H1 (cell line): Measurements from ENCODE around the gene ARMC9. TPM values are rescaled to one million over a fixed set of nuclear protein-coding genes. Genes with fewer than 3 reads are reported as not detected.

ENCODE experiments used
- CTCF ChIA-PET: fragments of 300-600 bp; sonication (Branson Sonifier 250); formaldehyde crosslinking; loops from one replicate; lab custom pipeline; 2021; ENCODE audit not compliant: partially characterized antibody; lab: Charles Lee
- POLR2A ChIA-PET: fragments of 300-600 bp; sonication (Branson Sonifier 250); formaldehyde crosslinking; loops from one replicate; lab custom pipeline; 2021; ENCODE audit warnings: inconsistent platforms; ENCODE audit not compliant: partially characterized antibody; lab: Charles Lee
- DNase-seq, 2 experiments: peaks; one replicate each; pipeline versions ENCODE4 v3.0.0 to v3.0.0-alpha.2; 2010 to 2022; ENCODE audit warnings: low spot score in 2 of 2, low read depth in 1 of 2, mixed read lengths in 1 of 2
- FAIRE-seq: peaks from 2 replicates; lab custom pipeline; 2011; peaks lifted over from hg19 to GRCh38; lab: Jason Lieb, UNC
- H2AFZ ChIP-seq: 2 replicates; pipeline ENCODE4 v1.8.1; 2012; ENCODE audit warnings: low read length, inconsistent platforms
- H2AK5ac ChIP-seq: 2 replicates; pipeline ENCODE4 v1.6.1; 2013; ENCODE audit warnings: low read depth, low read length
- H2BK120ac ChIP-seq: replicated peaks from 2 replicates; pipeline ENCODE3; 2013; ENCODE audit warnings: low read depth, low read length, inconsistent platforms
- H2BK12ac ChIP-seq: 2 replicates; pipeline ENCODE4 v1.6.1; 2013; ENCODE audit warnings: low read depth, low read length
- H2BK15ac ChIP-seq: 2 replicates; pipeline ENCODE4 v1.6.1; 2013; ENCODE audit warnings: low read length
- H2BK20ac ChIP-seq: 2 replicates; pipeline ENCODE4 v1.6.1; 2013; ENCODE audit warnings: low read length
- H2BK5ac ChIP-seq: 2 replicates; pipeline ENCODE4 v1.6.1; 2013; ENCODE audit warnings: low read depth, low read length
- H3K14ac ChIP-seq: 2 replicates; pipeline ENCODE4 v1.6.1; 2013; ENCODE audit warnings: inconsistent platforms; ENCODE audit not compliant: insufficient read length
- H3K18ac ChIP-seq: 2 replicates; pipeline ENCODE4 v1.6.1; 2013; ENCODE audit warnings: low read length; ENCODE audit errors: extremely low read depth
- H3K23ac ChIP-seq: 2 replicates; pipeline ENCODE4 v1.6.1; 2013; ENCODE audit warnings: inconsistent platforms; ENCODE audit not compliant: insufficient read length
- H3K23me2 ChIP-seq: 2 replicates; pipeline ENCODE4 v1.6.1; 2013; ENCODE audit warnings: low read depth, low read length
- H3K27ac ChIP-seq: 2 replicates; pipeline ENCODE4 v1.6.1; 2011; ENCODE audit warnings: low read depth, low read length, inconsistent platforms
- H3K27me3 ChIP-seq, 4 experiments: replicated peaks in 1 of 4; 1 replicate in 1 of 4; 2 replicates in 3 of 4; pipeline versions ENCODE4 v1.6.1 to v1.8.1; 2011 to 2013; ENCODE audit warnings: low read length in 3 of 4, mild to moderate bottlenecking in 3 of 4, inconsistent platforms in 2 of 4, mixed read lengths in 2 of 4, moderate library complexity in 1 of 4; ENCODE audit not compliant: control insufficient read depth in 3 of 4, insufficient read depth in 3 of 4; ENCODE audit errors: extremely low read depth in 1 of 4
- H3K36me3 ChIP-seq, 4 experiments: 2 replicates each; pipeline versions ENCODE4 v1.6.1 to v1.8.1; 2011 to 2013; ENCODE audit warnings: mild to moderate bottlenecking in 4 of 4, low read length in 3 of 4, moderate library complexity in 2 of 4, control low read depth in 1 of 4, inconsistent platforms in 1 of 4; ENCODE audit not compliant: insufficient read depth in 4 of 4, control insufficient read depth in 2 of 4
- H3K4ac ChIP-seq: replicated peaks from 2 replicates; pipeline ENCODE3; 2013; ENCODE audit warnings: low read length, low read depth, mixed read lengths, inconsistent platforms; ENCODE audit not compliant: insufficient read length
- H3K4me1 ChIP-seq, 4 experiments: replicated peaks in 1 of 4; 1 replicate in 1 of 4; 2 replicates in 3 of 4; pipeline versions ENCODE4 v1.6.1 to v1.8.1; 2011 to 2013; ENCODE audit warnings: low read length in 3 of 4, inconsistent platforms in 2 of 4, mixed read lengths in 1 of 4; ENCODE audit not compliant: insufficient read depth in 4 of 4, control insufficient read depth in 3 of 4
- H3K4me2 ChIP-seq, 2 experiments: 2 replicates each; pipeline versions ENCODE4 v1.6.1 to v1.8.1; 2011 to 2013; ENCODE audit warnings: low read depth in 2 of 2, low read length in 2 of 2, control low read depth in 1 of 2, inconsistent platforms in 1 of 2, mild to moderate bottlenecking in 1 of 2; ENCODE audit not compliant: insufficient read depth in 1 of 2
- H3K4me3 ChIP-seq, 4 experiments: fragments of 200-600, 300-600 bp in 1 of 4; sonication (generic), shearing (Covaris generic), sonication (Bioruptor Twin) in 1 of 4; 2 replicates each; pipeline versions ENCODE4 v1.5.1 to v1.8.1; 2011 to 2016; ENCODE audit warnings: low read length in 4 of 4, low read depth in 3 of 4, control low read depth in 2 of 4, inconsistent platforms in 2 of 4, mild to moderate bottlenecking in 2 of 4, mixed read lengths in 1 of 4, moderate library complexity in 1 of 4; ENCODE audit not compliant: insufficient read depth in 2 of 4; ENCODE audit errors: extremely low read depth in 1 of 4
- H3K56ac ChIP-seq: replicated peaks from 2 replicates; pipeline ENCODE3; 2013; ENCODE audit warnings: low read depth, mild to moderate bottlenecking, mixed read lengths, low read length, inconsistent platforms; ENCODE audit not compliant: insufficient read length
- H3K79me1 ChIP-seq: 2 replicates; pipeline ENCODE4 v1.6.1; 2013; ENCODE audit warnings: low read depth, low read length, control low read depth
- H3K79me2 ChIP-seq, 2 experiments: 2 replicates each; pipeline versions ENCODE4 v1.6.1 to v1.8.1; 2012 to 2013; ENCODE audit warnings: low read length in 2 of 2, mild to moderate bottlenecking in 2 of 2, inconsistent platforms in 1 of 2; ENCODE audit not compliant: insufficient read depth in 2 of 2, control insufficient read depth in 1 of 2
- H3K9ac ChIP-seq, 4 experiments: replicated peaks in 1 of 4; 1 replicate in 1 of 4; 2 replicates in 3 of 4; pipeline versions ENCODE4 v1.6.1 to v1.8.1; 2011 to 2013; ENCODE audit warnings: low read depth in 3 of 4, low read length in 3 of 4, control low read depth in 2 of 4, mild to moderate bottlenecking in 2 of 4, moderate library complexity in 2 of 4, inconsistent platforms in 1 of 4; ENCODE audit errors: extremely low read depth in 1 of 4
- H3K9me3 ChIP-seq, 2 experiments: 2 replicates each; pipeline versions ENCODE4 v1.6.1 to v1.8.1; 2012 to 2013; ENCODE audit warnings: mild to moderate bottlenecking in 2 of 2, moderate library complexity in 2 of 2, control low read depth in 1 of 2, inconsistent platforms in 1 of 2, low read depth in 1 of 2, low read length in 1 of 2, mixed read lengths in 1 of 2; ENCODE audit not compliant: insufficient read depth in 2 of 2
- H4K20me1 ChIP-seq, 2 experiments: replicated peaks in 1 of 2; 2 replicates each; pipeline versions ENCODE3 to v1.8.1; 2011 to 2013; ENCODE audit warnings: inconsistent platforms in 2 of 2, low read length in 2 of 2, mild to moderate bottlenecking in 1 of 2; ENCODE audit not compliant: insufficient read depth in 2 of 2, control insufficient read depth in 1 of 2
- H4K5ac ChIP-seq: 2 replicates; pipeline ENCODE4 v1.6.1; 2013; ENCODE audit warnings: low read length, low read depth, mixed read lengths, inconsistent platforms; ENCODE audit not compliant: insufficient read length
- H4K8ac ChIP-seq: 2 replicates; pipeline ENCODE4 v1.8.0; 2013; ENCODE audit warnings: mild to moderate bottlenecking, moderate library complexity, low read length, inconsistent platforms; ENCODE audit not compliant: insufficient read depth; ENCODE audit errors: extremely low read depth
- H4K91ac ChIP-seq: replicated peaks from 2 replicates; pipeline ENCODE3; 2013; ENCODE audit warnings: low read length, mixed read lengths, inconsistent platforms; ENCODE audit not compliant: insufficient read length
- ATF2 ChIP-seq: IDR thresholded peaks from 2 replicates; pipeline ENCODE4 v1.6.1; 2012; ENCODE audit warnings: low read length, inconsistent platforms
- ATF3 ChIP-seq: IDR thresholded peaks from 2 replicates; pipeline ENCODE4 v1.6.1; 2011; ENCODE audit warnings: low read depth, mild to moderate bottlenecking, low read length; ENCODE audit not compliant: insufficient read depth
- CBX5 ChIP-seq: fragments of 300-800, 300-1000 bp; sonication (generic); IDR thresholded peaks from 2 replicates; pipeline ENCODE4 v1.7.1; 2016; ENCODE audit warnings: antibody characterized with exemption, low read length, low read depth
- CEBPB ChIP-seq: IDR thresholded peaks from 2 replicates; pipeline ENCODE4 v1.6.1; 2012; ENCODE audit warnings: low read depth, low read length
- CHD1 ChIP-seq: IDR thresholded peaks from 2 replicates; pipeline ENCODE4 v1.6.1; 2012; ENCODE audit warnings: low read depth, low read length, improper control_type of control experiment
- FOSL1 ChIP-seq: IDR thresholded peaks from 2 replicates; pipeline ENCODE4 v1.6.1; 2011; ENCODE audit warnings: mild to moderate bottlenecking, low read depth, low read length, moderate library complexity; ENCODE audit not compliant: insufficient read depth
- GTF2F1 ChIP-seq: IDR thresholded peaks from 2 replicates; pipeline ENCODE4 v1.6.1; 2012; ENCODE audit warnings: low read depth, low read length, improper control_type of control experiment, borderline replicate concordance
- JUN ChIP-seq: IDR thresholded peaks from 2 replicates; pipeline ENCODE4 v1.6.1; 2011; ENCODE audit warnings: low read depth, mild to moderate bottlenecking, improper control_type of control experiment, low read length
- SUZ12 ChIP-seq: fragments of 200-600 bp; sonication (generic); IDR thresholded peaks from 2 replicates; pipeline ENCODE4 v1.6.1; 2012; ENCODE audit warnings: mild to moderate bottlenecking, inconsistent platforms, low read length, moderate library complexity, mixed read lengths
- TAF7 ChIP-seq: optimal IDR thresholded peaks from 2 replicates; pipeline ENCODE3; 2011; ENCODE audit warnings: low read depth, mild to moderate bottlenecking, inconsistent platforms, low read length, moderate library complexity, borderline replicate concordance
- USF2 ChIP-seq: IDR thresholded peaks from 2 replicates; pipeline ENCODE4 v1.6.1; 2011; ENCODE audit warnings: low read length, improper control_type of control experiment
- WGBS, 2 experiments: shearing (Covaris generic) in 1 of 2; methylation state at CpG; one replicate each; pipeline versions ENCODE4 v1.1.6 to v1.1.7; 2013 to 2015; ENCODE audit warnings: low lambda C conversion rate in 2 of 2, mixed read lengths in 2 of 2, inconsistent platforms in 1 of 2, low coverage in 1 of 2, missing lambda C conversion rate in 1 of 2; ENCODE audit not compliant: insufficient replicate concordance in 2 of 2, insufficient coverage in 1 of 2, insufficient read length in 1 of 2; ENCODE audit errors: extremely low coverage in 1 of 2, missing lambda C conversion rate in 1 of 2; 5-methylcytosine and 5-hydroxymethylcytosine counted together
- polyA plus RNA-seq, 7 experiments: library from polyadenylated mRNA; depleted of rRNA in 3 of 7; stranded (reverse) in 5 of 7; unstranded in 2 of 7; fragments of >200 nt in 5 of 7; fragments of 200-250 nt in 2 of 7; gene quantifications; 1 replicate in 5 of 7; 2 replicates in 1 of 7; 4 replicates in 1 of 7; pipeline versions ENCODE4 v1.2.1 to v1.2.3, GENCODE V29; 2011 to 2013; ENCODE audit warnings: missing spikeins in 2 of 7, mixed read lengths in 2 of 7
- total RNA-seq: library from RNA; stranded (reverse); fragmentation: NEBNext Ultra II Directional; extraction: Animal tissue kit (Norgen Biotek cat#: 25700); gene quantifications from 2 replicates; pipeline ENCODE4 v1.2.1, GENCODE V29; 2021

ARMC9 gene
- total and polyA plus RNA-seq, 2 of the 8 experiments (the other 6 are each of a cell fraction or from before 2014, with no cell fraction given): 23.2 to 36.1 TPM

- H3K79me1 ChIP-seq: no peaks in the 10 kb centered on the region
- CTCF ChIA-PET: interaction anchor here (0.8 to 1.9 kb wide), 10 partner anchors 10 to 127 kb away, joined by 3 to 9 read pairs (median 4); no protein-coding TSS in a partner anchor
- no peak overlapping the region for H3K4ac ChIP-seq
- H3K9me3 ChIP-seq: no peaks in the 10 kb centered on the region
- H3K9ac ChIP-seq: no peak overlapping the region
- no peak overlapping the region for H3K4me3 ChIP-seq
- no peak overlapping the region for H3K18ac ChIP-seq
- no peak overlapping the region for H2AFZ ChIP-seq
- FAIRE-seq (no peak), DNase-seq (no peak)
- H4K5ac ChIP-seq: no peak overlapping the region
- no peaks in the 10 kb centered on the region for H4K20me1 ChIP-seq
- H2BK12ac ChIP-seq: no peak overlapping the region
- H3K27me3 ChIP-seq: no peaks in the 10 kb centered on the region
- H3K56ac ChIP-seq: no peak overlapping the region
- H2BK15ac ChIP-seq: no peak overlapping the region
- WGBS, 2 experiments: 95% methylated on average over 4 of the region's 4 CpGs; no CpG with 5 or more reads in 1 of the 2 experiments
- H3K4me2 ChIP-seq: no peak overlapping the region
- H3K14ac ChIP-seq: no peak overlapping the region
- no peaks in the 10 kb centered on the region for H3K23me2 ChIP-seq
- no peak overlapping the region for H2AK5ac ChIP-seq
- POLR2A ChIA-PET: interaction anchor here (1.5 kb wide), 1 partner anchor 30 kb away, joined by 4 read pairs; no protein-coding TSS in a partner anchor
- no peak overlapping the region for H3K23ac ChIP-seq
- H3K27ac ChIP-seq: no peak overlapping the region
- H2BK120ac ChIP-seq: no peak overlapping the region
- H3K36me3 ChIP-seq: peaks cover 0 to 3% (median 0%) of the 10 kb centered on the region in 4 experiments; a peak in 2 of 8 replicates
- no peak overlapping the region for H4K8ac ChIP-seq
- no peak overlapping the region for H2BK5ac ChIP-seq
- H2BK20ac ChIP-seq: no peak overlapping the region
- H4K91ac ChIP-seq: no peak overlapping the region
- H3K4me1 ChIP-seq: no peaks in the 10 kb centered on the region
- H3K79me2 ChIP-seq: no peaks in the 10 kb centered on the region
- TF ChIP-seq ATF2: no peak
- TF ChIP-seq ATF3: no peak
- TF ChIP-seq SUZ12: no peak
- no peak for TF ChIP-seq CBX5
- no peak for TF ChIP-seq FOSL1
- TF ChIP-seq CEBPB: no peak
- TF ChIP-seq CHD1: no peak
- TF ChIP-seq JUN: no peak
- TF ChIP-seq USF2: no peak
- no peak for TF ChIP-seq GTF2F1
- no peak for TF ChIP-seq TAF7
Observed at GRCh38 chr2:231286964-231287363, 88.5 kb downstream of the ARMC9 start.
